Uterus (tissue), 2 donors: ENCODE measurements around the gene CBX6.

Experiments used
- CTCF ChIP-seq, 4 experiments: fragments of 200-600 bp in 2 of 4; fragments of 450-650 bp in 2 of 4; sonication (generic) in 2 of 4; IDR thresholded peaks; one replicate each; pipeline ENCODE4 v1.5.1; 2016 to 2019; ENCODE audit warnings: antibody characterized with exemption in 4 of 4, mild to moderate bottlenecking in 2 of 4, moderate library complexity in 1 of 4
- POLR2A ChIP-seq, 2 donors: fragments of 450-650 bp; IDR thresholded peaks; one replicate each; pipeline ENCODE4 v1.6.1; 2016; ENCODE audit warnings: antibody characterized with exemption in 2 of 2, mild to moderate bottlenecking in 1 of 2, moderate library complexity in 1 of 2

GRCh38 chr22:38830026-38830844, 41.8 kb downstream of the CBX6 start:
- no peak for TF ChIP-seq CTCF (IDR thresholded peaks at IDR 0.05)
- no peak for TF ChIP-seq POLR2A (IDR thresholded peaks at IDR 0.05)
